ENCODE measurements around the gene KRTAP10-8.

DNA sequence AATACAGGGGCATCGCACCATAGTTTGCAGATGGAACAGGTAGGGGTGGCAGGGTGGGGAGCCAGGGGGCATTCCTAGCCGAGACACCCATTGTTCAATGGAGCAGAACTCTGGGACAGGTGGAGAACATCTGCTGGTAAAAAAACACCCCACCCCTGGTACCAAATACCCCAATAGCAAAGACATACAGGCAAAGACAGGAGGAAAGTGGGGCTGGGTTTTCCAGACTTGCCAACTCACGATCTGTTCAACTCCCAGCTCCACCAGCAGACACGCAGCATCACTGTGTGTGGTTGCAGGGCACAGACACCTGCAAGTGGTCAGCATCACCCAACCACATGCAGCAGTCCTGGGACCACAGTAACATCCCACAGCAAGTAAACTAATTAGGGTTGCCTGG lies 328 bp upstream of the KRTAP10-8 start:
- TF ChIP-seq, protein P1, sequence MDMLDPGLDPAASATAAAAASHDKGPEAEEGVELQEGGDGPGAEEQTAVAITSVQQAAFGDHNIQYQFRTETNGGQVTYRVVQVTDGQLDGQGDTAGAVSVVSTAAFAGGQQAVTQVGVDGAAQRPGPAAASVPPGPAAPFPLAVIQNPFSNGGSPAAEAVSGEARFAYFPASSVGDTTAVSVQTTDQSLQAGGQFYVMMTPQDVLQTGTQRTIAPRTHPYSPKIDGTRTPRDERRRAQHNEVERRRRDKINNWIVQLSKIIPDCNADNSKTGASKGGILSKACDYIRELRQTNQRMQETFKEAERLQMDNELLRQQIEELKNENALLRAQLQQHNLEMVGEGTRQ (IDR thresholded peaks at IDR 0.05; ENCODE audit: low read depth, low read length) = no peak
- TF ChIP-seq POLR2A (IDR thresholded peaks at IDR 0.05; ENCODE audit: low read depth, low read length) (no peak), MAFK (IDR thresholded peaks at IDR 0.05; ENCODE audit: low read depth, low read length) (no peak), RAD21 (IDR thresholded peaks at IDR 0.05; ENCODE audit: low read length) (no peak)
- TF ChIP-seq, protein P2, sequence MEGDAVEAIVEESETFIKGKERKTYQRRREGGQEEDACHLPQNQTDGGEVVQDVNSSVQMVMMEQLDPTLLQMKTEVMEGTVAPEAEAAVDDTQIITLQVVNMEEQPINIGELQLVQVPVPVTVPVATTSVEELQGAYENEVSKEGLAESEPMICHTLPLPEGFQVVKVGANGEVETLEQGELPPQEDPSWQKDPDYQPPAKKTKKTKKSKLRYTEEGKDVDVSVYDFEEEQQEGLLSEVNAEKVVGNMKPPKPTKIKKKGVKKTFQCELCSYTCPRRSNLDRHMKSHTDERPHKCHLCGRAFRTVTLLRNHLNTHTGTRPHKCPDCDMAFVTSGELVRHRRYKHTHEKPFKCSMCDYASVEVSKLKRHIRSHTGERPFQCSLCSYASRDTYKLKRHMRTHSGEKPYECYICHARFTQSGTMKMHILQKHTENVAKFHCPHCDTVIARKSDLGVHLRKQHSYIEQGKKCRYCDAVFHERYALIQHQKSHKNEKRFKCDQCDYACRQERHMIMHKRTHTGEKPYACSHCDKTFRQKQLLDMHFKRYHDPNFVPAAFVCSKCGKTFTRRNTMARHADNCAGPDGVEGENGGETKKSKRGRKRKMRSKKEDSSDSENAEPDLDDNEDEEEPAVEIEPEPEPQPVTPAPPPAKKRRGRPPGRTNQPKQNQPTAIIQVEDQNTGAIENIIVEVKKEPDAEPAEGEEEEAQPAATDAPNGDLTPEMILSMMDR (conservative IDR thresholded peaks at IDR 0.05; ENCODE audit: low read depth, low read length) = no peak

All from IMR-90 (cell line).